Testis (tissue), 2 donors: ENCODE measurements around the gene PPP6R1.

Source experiments
- CTCF ChIP-seq, 3 experiments: fragments of 450-650 bp in 2 of 3; fragments of 200-600 bp in 1 of 3; sonication (generic) in 1 of 3; IDR thresholded peaks; one replicate each; pipeline ENCODE4 v1.5.1; 2016 to 2019; ENCODE audit warnings: antibody characterized with exemption in 3 of 3, mild to moderate bottlenecking in 2 of 3, moderate library complexity in 1 of 3
- POLR2A ChIP-seq: fragments of 450-650 bp; IDR thresholded peaks from one replicate; pipeline ENCODE4 v1.6.1; 2017; ENCODE audit warnings: antibody characterized with exemption, mild to moderate bottlenecking, moderate library complexity

DNA sequence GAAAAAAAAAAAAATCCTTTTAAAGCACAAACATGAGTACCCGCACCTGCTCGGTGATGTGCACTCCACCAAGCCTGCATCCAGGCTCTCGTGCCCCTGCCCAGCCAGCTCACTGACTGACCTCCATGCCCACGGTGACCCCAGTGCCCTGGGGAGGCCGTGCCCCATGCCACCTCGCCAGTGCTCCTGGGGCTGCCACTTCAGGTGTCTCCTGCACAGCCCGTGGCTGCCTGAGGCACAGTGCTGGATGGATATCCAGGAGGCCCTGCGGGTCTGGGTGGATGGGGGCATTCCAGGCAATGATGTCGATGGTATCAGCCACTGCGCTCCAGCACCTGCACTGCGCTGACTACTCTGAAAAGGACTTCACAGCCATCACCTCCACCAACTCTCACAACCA, 9.0 kb downstream of the PPP6R1 start:
- TF ChIP-seq CTCF (IDR thresholded peaks at IDR 0.05) (no peak), POLR2A (no peak)
